Neural progenitor cell (in vitro differentiated cells): ENCODE measurements around the gene MIS18BP1. TPM values are rescaled to one million over a fixed set of nuclear protein-coding genes. Genes with fewer than 3 reads are reported as not detected.
"Not testable (repeated sequence)": the region's sequence is repeated elsewhere in the genome, so short reads cannot be mapped to it uniquely, and the experiment has no call there.

Experiments used
- DNase-seq: peaks from one replicate; pipeline ENCODE4 v3.0.0-alpha.2; 2016; ENCODE audit warnings: low spot score
- H2AFZ ChIP-seq: fragments of 200-600 bp; sonication (generic); replicated peaks from 2 replicates; pipeline ENCODE4 v1.6.1; 2016; ENCODE audit warnings: antibody characterized with exemption
- H3F3A ChIP-seq: fragments of 200-600 bp; sonication (generic); 2 replicates; pipeline ENCODE4 v1.6.1; 2016; ENCODE audit warnings: antibody characterized with exemption, low read depth
- H3K27ac ChIP-seq: fragments of 200-600 bp; sonication (generic); 2 replicates; pipeline ENCODE4 v1.5.1; 2016; ENCODE audit warnings: mild to moderate bottlenecking
- H3K27me3 ChIP-seq: fragments of 200-600 bp; sonication (generic); 2 replicates; pipeline ENCODE4 v1.6.1; 2016; ENCODE audit warnings: mild to moderate bottlenecking, moderate library complexity
- H3K36me3 ChIP-seq: fragments of 200-600 bp; sonication (generic); 2 replicates; pipeline ENCODE4 v1.5.1; 2016
- H3K4me1 ChIP-seq: fragments of 200-600 bp; sonication (generic); 2 replicates; pipeline ENCODE4 v1.6.1; 2016; ENCODE audit warnings: mixed run types
- H3K4me2 ChIP-seq: fragments of 200-600 bp; sonication (generic); 2 replicates; pipeline ENCODE4 v1.6.1; 2016
- H3K4me3 ChIP-seq: fragments of 200-600 bp; sonication (generic); 2 replicates; pipeline ENCODE4 v1.5.1; 2016
- H3K79me2 ChIP-seq: fragments of 200-600 bp; sonication (generic); 2 replicates; pipeline ENCODE4 v1.6.1; 2016; ENCODE audit warnings: low read depth
- H3K9ac ChIP-seq: fragments of 200-600 bp; sonication (generic); 2 replicates; pipeline ENCODE4 v1.6.1; 2016
- H3K9me3 ChIP-seq: fragments of 200-600 bp; sonication (generic); 2 replicates; pipeline ENCODE4 v1.5.1; 2016; ENCODE audit warnings: low read depth
- H4K20me1 ChIP-seq: fragments of 200-600 bp; sonication (generic); 2 replicates; pipeline ENCODE4 v1.6.1; 2016; ENCODE audit warnings: low read depth
- H3K27ac Mint-ChIP-seq: 3 replicates; pipeline ENCODE4 v1.8.0; 2021; ENCODE audit warnings: mixed read lengths
- H3K27me3 Mint-ChIP-seq: 2 replicates; pipeline ENCODE4 v1.8.0; 2022; ENCODE audit warnings: low read depth, mild to moderate bottlenecking, inconsistent platforms, moderate library complexity, mixed read lengths; ENCODE audit not compliant: insufficient read depth
- H3K36me3 Mint-ChIP-seq: 3 replicates; pipeline ENCODE4 v1.8.0; 2021; ENCODE audit warnings: mixed read lengths
- H3K4me1 Mint-ChIP-seq: 3 replicates; pipeline ENCODE4 v1.8.0; 2021; ENCODE audit warnings: mixed read lengths
- H3K4me3 Mint-ChIP-seq: 3 replicates; pipeline ENCODE4 v1.8.0; 2021; ENCODE audit warnings: mild to moderate bottlenecking, moderate library complexity, mixed read lengths
- H3K9me3 Mint-ChIP-seq: 3 replicates; pipeline ENCODE4 v1.8.0; 2020; ENCODE audit warnings: mixed read lengths
- CTCF ChIP-seq: fragments of 200-600 bp; sonication (generic); IDR thresholded peaks from 2 replicates; pipeline ENCODE4 v1.5.1; 2017; ENCODE audit warnings: antibody characterized with exemption, mild to moderate bottlenecking
- EZH2 ChIP-seq: fragments of 200-600 bp; sonication (generic); IDR thresholded peaks from 2 replicates; pipeline ENCODE4 v1.6.1; 2017; ENCODE audit warnings: antibody characterized with exemption, mild to moderate bottlenecking, moderate library complexity
- EZH2phosphoT487 ChIP-seq: fragments of 200-600 bp; sonication (generic); IDR thresholded peaks from 2 replicates; pipeline ENCODE4 v1.6.1; 2017; ENCODE audit warnings: antibody characterized with exemption
- total RNA-seq: library from RNA; depleted of rRNA; stranded (reverse); fragments of >200 nt; gene quantifications from 2 replicates; pipeline ENCODE4 v1.2.3, GENCODE V29; 2015; ENCODE audit warnings: low replicate concordance

The MIS18BP1 gene
- total RNA-seq, 1 donor from 2014 or later = 211 TPM

- H3K4me3 ChIP-seq = no peak overlapping the region
- no peaks in the 10 kb centered on the region for H3F3A ChIP-seq
- DNase-seq = no peak
- Mint-ChIP-seq H3K36me3 (peaks cover 24% of the 10 kb centered on the region), H3K27me3 (no peaks in the 10 kb centered on the region), H3K9me3 (no peaks in the 10 kb centered on the region), H3K27ac (no peak overlapping the region), H3K4me3 (no peak overlapping the region), H3K4me1 (no peaks in the 10 kb centered on the region)
- no peaks in the 10 kb centered on the region for H3K4me1 ChIP-seq
- H3K27ac ChIP-seq = no peak overlapping the region
- H2AFZ ChIP-seq = no peak overlapping the region
- no peaks in the 10 kb centered on the region for H3K9me3 ChIP-seq
- TF ChIP-seq EZH2phosphoT487 = no peak
- no peak for TF ChIP-seq CTCF
- no peak for TF ChIP-seq EZH2
- H3K4me2 ChIP-seq = no peak overlapping the region
- H3K36me3 ChIP-seq = peaks cover 53% of the 10 kb centered on the region
- H3K27me3 ChIP-seq = no peaks in the 10 kb centered on the region
- peaks cover 5% of the 10 kb centered on the region for H3K79me2 ChIP-seq
- H3K9ac ChIP-seq = no peak overlapping the region
- no peaks in the 10 kb centered on the region for H4K20me1 ChIP-seq
These were observed 25.4 kb downstream of the MIS18BP1 start for GRCh38 chr14:45227566-45227965.

GRCh38 chr14:45222485-45223262 is 30.3 kb downstream of the MIS18BP1 start:
- no peaks in the 10 kb centered on the region for H3K9me3 Mint-ChIP-seq
- Histone ChIP-seq H3F3A (no peaks in the 10 kb centered on the region), H3K9ac (no peak overlapping the region), H3K4me2 (no peak overlapping the region), H4K20me1 (no peaks in the 10 kb centered on the region), H3K79me2 (no peaks in the 10 kb centered on the region), H3K36me3 (peaks cover 50% of the 10 kb centered on the region), H3K9me3 (no peaks in the 10 kb centered on the region), H3K4me1 (no peaks in the 10 kb centered on the region), H3K4me3 (no peak overlapping the region), H2AFZ (no peak overlapping the region), H3K27ac (no peak overlapping the region), H3K27me3 (no peaks in the 10 kb centered on the region)
- H3K4me1 Mint-ChIP-seq = no peaks in the 10 kb centered on the region
- no peaks in the 10 kb centered on the region for H3K27me3 Mint-ChIP-seq
- no peak for TF ChIP-seq EZH2phosphoT487
- TF ChIP-seq CTCF = no peak
- TF ChIP-seq EZH2 = no peak
- no peak for DNase-seq
- H3K36me3 Mint-ChIP-seq = peaks cover 28% of the 10 kb centered on the region
- H3K27ac Mint-ChIP-seq = no peak overlapping the region
- H3K4me3 Mint-ChIP-seq = no peak overlapping the region

GRCh38 chr14:45214341-45214740 is 38.7 kb downstream of the MIS18BP1 start:
- H3K27me3 Mint-ChIP-seq, H4K20me1 ChIP-seq, H3K9me3 ChIP-seq, H3K79me2 ChIP-seq, H3K4me1 ChIP-seq, H3K4me3 ChIP-seq, DNase-seq, H3K4me2 ChIP-seq, H3K4me3 Mint-ChIP-seq, H3F3A ChIP-seq, H3K9me3 Mint-ChIP-seq, H3K27ac Mint-ChIP-seq, H3K27ac ChIP-seq, H2AFZ ChIP-seq, H3K9ac ChIP-seq, H3K27me3 ChIP-seq, H3K4me1 Mint-ChIP-seq: not testable (repeated sequence)
- H3K36me3 Mint-ChIP-seq = peaks cover 38% of the 10 kb centered on the region
- H3K36me3 ChIP-seq = peaks cover 46% of the 10 kb centered on the region

GRCh38 chr14:45213716-45214115 is 39.3 kb downstream of the MIS18BP1 start:
- H3K27me3 ChIP-seq, H3K27me3 Mint-ChIP-seq, H3K4me3 Mint-ChIP-seq, H3K27ac ChIP-seq, H3K4me3 ChIP-seq, H3F3A ChIP-seq, H3K79me2 ChIP-seq, H3K4me2 ChIP-seq, H2AFZ ChIP-seq, H3K27ac Mint-ChIP-seq, H3K9me3 ChIP-seq, H3K9me3 Mint-ChIP-seq, H3K4me1 Mint-ChIP-seq, H3K9ac ChIP-seq, DNase-seq, H3K4me1 ChIP-seq, H4K20me1 ChIP-seq: not testable (repeated sequence)
- peaks cover 38% of the 10 kb centered on the region for H3K36me3 Mint-ChIP-seq
- H3K36me3 ChIP-seq = peaks cover 47% of the 10 kb centered on the region
